GM10847 (cell line): Measurements from ENCODE around the gene ALG1.
"Not testable (repeated sequence)": the region's sequence is repeated elsewhere in the genome, so short reads cannot be mapped to it uniquely, and the experiment has no call there.

Source experiments
- POLR2A ChIP-seq: IDR thresholded peaks from 2 replicates; pipeline ENCODE4 v1.6.1; 2011; ENCODE audit not compliant: insufficient read length; ENCODE audit errors: extremely low read depth

ALG1 gene

GRCh38 chr16:5065326-5065725, 6.3 kb upstream of the ALG1 start:
- TF ChIP-seq POLR2A: no peak

- no peak for TF ChIP-seq POLR2A
Measured at GRCh38 chr16:5065813-5066212, 5.8 kb upstream of the ALG1 start, which contains the start of gene C16orf89. C16orf89 (minus strand) TSS chr16:5065956; CDS start chr16:5065908, 48 bp downstream.

GRCh38 chr16:5066511-5066910, 5.1 kb upstream of the ALG1 start:
- TF ChIP-seq POLR2A: no peak

GRCh38 chr16:5069048-5069447, 2.6 kb upstream of the ALG1 start:
- no peak for TF ChIP-seq POLR2A

- no peak for TF ChIP-seq POLR2A
Measured at GRCh38 chr16:5069854-5070253, 1.8 kb upstream of the ALG1 start.

- no peak for TF ChIP-seq POLR2A
Measured at GRCh38 chr16:5070431-5071186, 1.0 kb upstream of the ALG1 start.

GRCh38 chr16:5071341-5071680, 332 bp upstream of the ALG1 start:
- no peak for TF ChIP-seq POLR2A

GRCh38 chr16:5072334-5073278, 963 bp downstream of the ALG1 start:
- no peak for TF ChIP-seq POLR2A

GRCh38 chr16:5073279-5073629, 1.6 kb downstream of the ALG1 start:
- no peak for TF ChIP-seq POLR2A

GRCh38 chr16:5075637-5076036, 4.0 kb downstream of the ALG1 start:
- TF ChIP-seq POLR2A: no peak

GRCh38 chr16:5077304-5077703, 5.7 kb downstream of the ALG1 start:
- TF ChIP-seq POLR2A: no peak

GRCh38 chr16:5078626-5079025, 7.0 kb downstream of the ALG1 start:
- TF ChIP-seq POLR2A: no peak

GRCh38 chr16:5097470-5098220, 26.0 kb downstream of the ALG1 start, which contains the start of gene EEF2KMT:
EEF2KMT (minus strand) TSS chr16:5097795; CDS start chr16:5097739, 56 bp downstream.
- TF ChIP-seq POLR2A: not testable (repeated sequence)

- no peak for TF ChIP-seq POLR2A
Measured at GRCh38 chr16:5108505-5109158, 37.0 kb downstream of the ALG1 start.
